Activated effector memory CD4-positive, alpha-beta T cell treated with Interleukin-2 at 50 U/mL for 16 hours (primary cell): ENCODE results near the gene SCD5.
"Not testable (repeated sequence)": the region's sequence is repeated elsewhere in the genome, so short reads cannot be mapped to it uniquely, and the experiment has no call there.

Experiments
- DNase-seq: peaks from one replicate; pipeline ENCODE4 v3.0.0-alpha.2; 2020

SCD5 gene

GRCh38 chr4:82798168-82799005 lies at the start of gene SCD5:
SCD5 (minus strand) TSS chr4:82798796; CDS start chr4:82798537, 259 bp downstream.
- DNase-seq = peak; percentile 4

- no peak for DNase-seq
Observed at GRCh38 chr4:82842593-82842992, 44.0 kb upstream of the SCD5 start.

- DNase-seq = no peak
Observed at GRCh38 chr4:82839624-82840023, 41.0 kb upstream of the SCD5 start.

- no peak for DNase-seq
Observed at GRCh38 chr4:82833696-82834313, 35.2 kb upstream of the SCD5 start.

- not testable (repeated sequence) for DNase-seq
Observed at GRCh38 chr4:82833060-82833459, 34.5 kb upstream of the SCD5 start.

- DNase-seq = no peak
Observed at GRCh38 chr4:82825425-82825824, 26.8 kb upstream of the SCD5 start.

GRCh38 chr4:82823062-82823461 lies 24.5 kb upstream of the SCD5 start:
- no peak for DNase-seq

GRCh38 chr4:82820689-82821088 lies 22.1 kb upstream of the SCD5 start:
- DNase-seq = no peak

GRCh38 chr4:82818664-82819662 lies 20.4 kb upstream of the SCD5 start:
- no peak for DNase-seq

- DNase-seq = not testable (repeated sequence)
Observed at GRCh38 chr4:82816874-82817273, 18.3 kb upstream of the SCD5 start.

- no peak for DNase-seq
Observed at GRCh38 chr4:82814034-82814433, 15.4 kb upstream of the SCD5 start.

- no peak for DNase-seq
Observed at GRCh38 chr4:82811838-82812341, 13.3 kb upstream of the SCD5 start.

GRCh38 chr4:82811392-82811791 lies 12.8 kb upstream of the SCD5 start:
- DNase-seq = no peak

- DNase-seq = no peak
Observed at GRCh38 chr4:82810176-82810575, 11.6 kb upstream of the SCD5 start.

- no peak for DNase-seq
Observed at GRCh38 chr4:82809619-82810018, 11.0 kb upstream of the SCD5 start.

- DNase-seq = no peak
Observed at GRCh38 chr4:82803746-82804145, 5.2 kb upstream of the SCD5 start.

GRCh38 chr4:82802911-82803310 lies 4.3 kb upstream of the SCD5 start:
- no peak for DNase-seq

- no peak for DNase-seq
Observed at GRCh38 chr4:82801910-82802521, 3.4 kb upstream of the SCD5 start.

- DNase-seq = no peak
Observed at GRCh38 chr4:82799006-82799881, 648 bp upstream of the SCD5 start.

- DNase-seq = no peak
Observed at GRCh38 chr4:82797405-82798111, 1.0 kb downstream of the SCD5 start.

GRCh38 chr4:82797040-82797404 lies 1.6 kb downstream of the SCD5 start:
- DNase-seq = no peak
